HG03354 (cell line): ENCODE measurements around the gene PRIM2.
"Not testable (repeated sequence)": the region's sequence is repeated elsewhere in the genome, so short reads cannot be mapped to it uniquely, and the experiment has no call there.

Source experiments
- ATAC-seq: cut with Tn5 transposase; IDR thresholded peaks from one replicate; pipeline ENCODE4 v1.9.1; 2021; ENCODE audit warnings: mild to moderate bottlenecking; ENCODE audit not compliant: unreplicated experiment, poor library complexity, severe bottlenecking

The PRIM2 gene

GRCh38 chr6:57486494-57487081, 169.2 kb downstream of the PRIM2 start:
- not testable (repeated sequence) for ATAC-seq

- not testable (repeated sequence) for ATAC-seq
Measured at GRCh38 chr6:57488551-57488950, 171.1 kb downstream of the PRIM2 start.

- not testable (repeated sequence) for ATAC-seq
Measured at GRCh38 chr6:57489887-57490286, 172.5 kb downstream of the PRIM2 start.

- ATAC-seq = not testable (repeated sequence)
Measured at GRCh38 chr6:57491795-57492194, 174.4 kb downstream of the PRIM2 start.

- not testable (repeated sequence) for ATAC-seq
Measured at GRCh38 chr6:57496251-57496650, 178.8 kb downstream of the PRIM2 start.

- not testable (repeated sequence) for ATAC-seq
Measured at GRCh38 chr6:57500368-57501021, 183.1 kb downstream of the PRIM2 start.

GRCh38 chr6:57502387-57502786, 185.0 kb downstream of the PRIM2 start:
- ATAC-seq = not testable (repeated sequence)

- ATAC-seq = not testable (repeated sequence)
Measured at GRCh38 chr6:57505251-57505650, 187.8 kb downstream of the PRIM2 start.

- ATAC-seq = not testable (repeated sequence)
Measured at GRCh38 chr6:57510390-57510789, 193.0 kb downstream of the PRIM2 start.

- not testable (repeated sequence) for ATAC-seq
Measured at GRCh38 chr6:57515171-57515570, 197.7 kb downstream of the PRIM2 start.

- not testable (repeated sequence) for ATAC-seq
Measured at GRCh38 chr6:57515845-57516244, 198.4 kb downstream of the PRIM2 start.

- not testable (repeated sequence) for ATAC-seq
Measured at GRCh38 chr6:57516776-57517175, 199.3 kb downstream of the PRIM2 start.

- ATAC-seq = not testable (repeated sequence)
Measured at GRCh38 chr6:57519198-57519597, 201.8 kb downstream of the PRIM2 start.

- ATAC-seq = not testable (repeated sequence)
Measured at GRCh38 chr6:57521085-57521484, 203.7 kb downstream of the PRIM2 start.

- ATAC-seq = not testable (repeated sequence)
Measured at GRCh38 chr6:57523221-57523620, 205.8 kb downstream of the PRIM2 start.

GRCh38 chr6:57529755-57530154, 212.3 kb downstream of the PRIM2 start:
- not testable (repeated sequence) for ATAC-seq

- ATAC-seq = not testable (repeated sequence)
Measured at GRCh38 chr6:57532660-57533059, 215.2 kb downstream of the PRIM2 start.

GRCh38 chr6:57535121-57535520, 217.7 kb downstream of the PRIM2 start:
- not testable (repeated sequence) for ATAC-seq

- peak; percentile 71 for ATAC-seq
Measured at GRCh38 chr6:57535994-57536393, 218.6 kb downstream of the PRIM2 start.

- ATAC-seq = not testable (repeated sequence)
Measured at GRCh38 chr6:57537916-57538315, 220.5 kb downstream of the PRIM2 start.

GRCh38 chr6:57551961-57552360, 234.5 kb downstream of the PRIM2 start:
- ATAC-seq = not testable (repeated sequence)
